Endothelial cell of umbilical vein (primary cell): ENCODE data around the gene ZNF618.

Experiments
- EZH2 ChIP-seq: IDR thresholded peaks from 2 replicates; pipeline ENCODE4 v1.6.1; 2012; ENCODE audit warnings: borderline replicate concordance, low read depth, mild to moderate bottlenecking, moderate library complexity, low read length, inconsistent platforms; ENCODE audit not compliant: severe bottlenecking
- FOS ChIP-seq: IDR thresholded peaks from 2 replicates; pipeline ENCODE4 v1.6.1; 2011; ENCODE audit warnings: mild to moderate bottlenecking, low read length, moderate library complexity, borderline replicate concordance; ENCODE audit not compliant: insufficient read depth
- JUN ChIP-seq: IDR thresholded peaks from 2 replicates; pipeline ENCODE4 v1.6.1; 2011; ENCODE audit warnings: borderline replicate concordance, low read depth; ENCODE audit not compliant: insufficient read length, insufficient read depth
- MYC ChIP-seq: IDR thresholded peaks from one replicate; pipeline ENCODE4 v1.6.1; 2011; ENCODE audit warnings: mild to moderate bottlenecking, low read depth, low read length
- POLR2A ChIP-seq: IDR thresholded peaks from 2 replicates; pipeline ENCODE4 v1.6.1; 2012; ENCODE audit warnings: low read depth, mild to moderate bottlenecking, control low read depth, low read length
- POLR2AphosphoS5 ChIP-seq: IDR thresholded peaks from 2 replicates; pipeline ENCODE4 v1.6.1; 2012; ENCODE audit warnings: low read depth, mild to moderate bottlenecking, control low read depth, low read length, moderate library complexity; ENCODE audit not compliant: insufficient read depth
- TF ChIP-seq, protein P1 (sequence below), 2 donors: IDR thresholded peaks; 1 replicate in 1 of 2; 2 replicates in 1 of 2; pipeline ENCODE4 v1.5.1; 2011; ENCODE audit warnings: low read length in 2 of 2, mild to moderate bottlenecking in 2 of 2, moderate library complexity in 2 of 2, control low read depth in 1 of 2, inconsistent platforms in 1 of 2, low read depth in 1 of 2; ENCODE audit not compliant: insufficient read depth in 1 of 2; ENCODE audit errors: extremely low read depth in 1 of 2
- TF ChIP-seq, protein P2 (sequence below): IDR thresholded peaks from 2 replicates; pipeline ENCODE4 v1.6.1; 2011; ENCODE audit not compliant: insufficient read depth, insufficient read length

DNA sequence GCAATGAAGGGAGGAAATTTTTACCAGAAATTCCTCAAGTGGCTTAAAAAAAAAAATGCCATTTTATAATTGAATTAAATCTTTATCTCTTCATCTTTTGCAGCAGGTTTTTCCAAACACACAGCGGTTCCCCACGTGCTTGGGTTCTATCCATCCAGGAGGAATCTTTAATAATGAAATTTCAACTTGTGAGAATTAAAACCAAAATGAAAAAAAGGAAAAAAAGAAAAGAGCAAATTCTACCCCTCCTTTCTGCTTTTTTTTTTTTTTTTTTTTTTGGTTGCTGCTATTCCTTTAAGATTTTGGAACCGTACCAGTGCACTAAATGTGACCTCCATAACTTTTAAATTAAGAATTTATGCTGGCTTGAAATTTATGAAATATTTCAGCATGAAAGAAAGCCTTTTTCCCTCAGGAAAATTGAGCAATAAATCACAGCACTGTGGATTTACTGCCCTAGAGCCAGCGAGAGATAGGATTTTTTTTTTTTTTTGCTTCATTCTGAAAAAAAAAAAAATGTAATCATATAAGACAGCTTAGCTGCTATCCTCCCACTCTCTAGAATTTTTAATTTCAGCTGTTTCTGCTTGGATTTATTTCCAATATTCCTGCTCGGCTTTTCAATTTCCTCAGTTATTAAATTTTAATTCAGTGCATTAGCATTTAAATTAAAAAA, 88.5 kb downstream of the ZNF618 start:
- TF ChIP-seq POLR2AphosphoS5 (no peak), EZH2 (no peak), JUN (no peak), MYC (no peak), FOS (no peak), POLR2A (no peak)
- TF ChIP-seq, protein P1, sequence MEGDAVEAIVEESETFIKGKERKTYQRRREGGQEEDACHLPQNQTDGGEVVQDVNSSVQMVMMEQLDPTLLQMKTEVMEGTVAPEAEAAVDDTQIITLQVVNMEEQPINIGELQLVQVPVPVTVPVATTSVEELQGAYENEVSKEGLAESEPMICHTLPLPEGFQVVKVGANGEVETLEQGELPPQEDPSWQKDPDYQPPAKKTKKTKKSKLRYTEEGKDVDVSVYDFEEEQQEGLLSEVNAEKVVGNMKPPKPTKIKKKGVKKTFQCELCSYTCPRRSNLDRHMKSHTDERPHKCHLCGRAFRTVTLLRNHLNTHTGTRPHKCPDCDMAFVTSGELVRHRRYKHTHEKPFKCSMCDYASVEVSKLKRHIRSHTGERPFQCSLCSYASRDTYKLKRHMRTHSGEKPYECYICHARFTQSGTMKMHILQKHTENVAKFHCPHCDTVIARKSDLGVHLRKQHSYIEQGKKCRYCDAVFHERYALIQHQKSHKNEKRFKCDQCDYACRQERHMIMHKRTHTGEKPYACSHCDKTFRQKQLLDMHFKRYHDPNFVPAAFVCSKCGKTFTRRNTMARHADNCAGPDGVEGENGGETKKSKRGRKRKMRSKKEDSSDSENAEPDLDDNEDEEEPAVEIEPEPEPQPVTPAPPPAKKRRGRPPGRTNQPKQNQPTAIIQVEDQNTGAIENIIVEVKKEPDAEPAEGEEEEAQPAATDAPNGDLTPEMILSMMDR (IDR thresholded peaks at IDR 0.05; ENCODE audit: extremely low read depth in 1 of 2, insufficient read depth in 1 of 2, low read depth in 1 of 2, low read length in 2 of 2): no peak
- TF ChIP-seq, protein P2, sequence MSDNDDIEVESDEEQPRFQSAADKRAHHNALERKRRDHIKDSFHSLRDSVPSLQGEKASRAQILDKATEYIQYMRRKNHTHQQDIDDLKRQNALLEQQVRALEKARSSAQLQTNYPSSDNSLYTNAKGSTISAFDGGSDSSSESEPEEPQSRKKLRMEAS: no peak
